ENCODE measurements around the gene ZNF609. TPM values are rescaled to one million over a fixed set of nuclear protein-coding genes. Genes with fewer than 3 reads are reported as not detected.

ZNF609 gene
- total RNA-seq, 1 donor from 2014 or later = 21.5 TPM

DNA sequence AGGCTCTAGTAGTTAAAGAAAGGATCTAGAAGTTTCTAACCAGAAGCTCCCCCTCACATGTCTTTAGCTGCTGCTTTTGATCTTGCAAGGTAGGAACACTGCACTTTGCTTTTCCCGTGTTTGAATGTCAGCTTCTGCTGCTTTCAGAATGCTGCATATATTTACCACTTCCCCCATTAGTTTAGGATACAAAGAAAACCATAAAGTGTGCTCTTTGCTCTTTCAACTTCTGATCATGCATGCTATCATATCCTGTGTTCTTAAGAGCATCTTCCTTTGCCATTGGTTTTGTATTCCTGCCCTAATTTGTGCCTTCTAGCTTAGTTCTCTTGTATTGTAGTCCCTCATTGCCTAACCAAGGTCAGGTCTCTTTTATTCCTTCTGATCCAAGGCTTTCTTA is 43.3 kb downstream of the ZNF609 start:
- Mint-ChIP-seq H3K27me3 (ENCODE audit: insufficient read depth, low read depth) (peaks cover 2% of the 10 kb centered on the region), H3K4me3 (no peak overlapping the region), H3K27ac (no peak overlapping the region), H3K4me1 (peaks cover 58% of the 10 kb centered on the region), H3K36me3 (peaks cover 9% of the 10 kb centered on the region), H3K9me3 (no peaks in the 10 kb centered on the region)
- no peaks in the 10 kb centered on the region for H3K36me3 ChIP-seq
- H3K27me3 ChIP-seq = no peaks in the 10 kb centered on the region
- no peaks in the 10 kb centered on the region for H3K4me1 ChIP-seq
- no peak for DNase-seq (ENCODE audit: low spot score)
- H3K9me3 ChIP-seq (ENCODE audit: low read depth) = no peaks in the 10 kb centered on the region
- H4K20me1 ChIP-seq (ENCODE audit: low read depth) = peaks cover 94% of the 10 kb centered on the region
- H3K4me2 ChIP-seq = no peak overlapping the region
- H2AFZ ChIP-seq (replicated peaks) = no peak overlapping the region
- H3K27ac ChIP-seq = no peak overlapping the region
- H3K9ac ChIP-seq = no peak overlapping the region
- H3K4me3 ChIP-seq = no peak overlapping the region
- H3F3A ChIP-seq (ENCODE audit: low read depth) = no peaks in the 10 kb centered on the region
- H3K79me2 ChIP-seq (ENCODE audit: low read depth) = peaks cover 78% of the 10 kb centered on the region
- TF ChIP-seq EZH2 (IDR thresholded peaks at IDR 0.05) (no peak), EZH2phosphoT487 (IDR thresholded peaks at IDR 0.05) (no peak)
- TF ChIP-seq, protein P1, sequence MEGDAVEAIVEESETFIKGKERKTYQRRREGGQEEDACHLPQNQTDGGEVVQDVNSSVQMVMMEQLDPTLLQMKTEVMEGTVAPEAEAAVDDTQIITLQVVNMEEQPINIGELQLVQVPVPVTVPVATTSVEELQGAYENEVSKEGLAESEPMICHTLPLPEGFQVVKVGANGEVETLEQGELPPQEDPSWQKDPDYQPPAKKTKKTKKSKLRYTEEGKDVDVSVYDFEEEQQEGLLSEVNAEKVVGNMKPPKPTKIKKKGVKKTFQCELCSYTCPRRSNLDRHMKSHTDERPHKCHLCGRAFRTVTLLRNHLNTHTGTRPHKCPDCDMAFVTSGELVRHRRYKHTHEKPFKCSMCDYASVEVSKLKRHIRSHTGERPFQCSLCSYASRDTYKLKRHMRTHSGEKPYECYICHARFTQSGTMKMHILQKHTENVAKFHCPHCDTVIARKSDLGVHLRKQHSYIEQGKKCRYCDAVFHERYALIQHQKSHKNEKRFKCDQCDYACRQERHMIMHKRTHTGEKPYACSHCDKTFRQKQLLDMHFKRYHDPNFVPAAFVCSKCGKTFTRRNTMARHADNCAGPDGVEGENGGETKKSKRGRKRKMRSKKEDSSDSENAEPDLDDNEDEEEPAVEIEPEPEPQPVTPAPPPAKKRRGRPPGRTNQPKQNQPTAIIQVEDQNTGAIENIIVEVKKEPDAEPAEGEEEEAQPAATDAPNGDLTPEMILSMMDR (IDR thresholded peaks at IDR 0.05) = no peak

DNA sequence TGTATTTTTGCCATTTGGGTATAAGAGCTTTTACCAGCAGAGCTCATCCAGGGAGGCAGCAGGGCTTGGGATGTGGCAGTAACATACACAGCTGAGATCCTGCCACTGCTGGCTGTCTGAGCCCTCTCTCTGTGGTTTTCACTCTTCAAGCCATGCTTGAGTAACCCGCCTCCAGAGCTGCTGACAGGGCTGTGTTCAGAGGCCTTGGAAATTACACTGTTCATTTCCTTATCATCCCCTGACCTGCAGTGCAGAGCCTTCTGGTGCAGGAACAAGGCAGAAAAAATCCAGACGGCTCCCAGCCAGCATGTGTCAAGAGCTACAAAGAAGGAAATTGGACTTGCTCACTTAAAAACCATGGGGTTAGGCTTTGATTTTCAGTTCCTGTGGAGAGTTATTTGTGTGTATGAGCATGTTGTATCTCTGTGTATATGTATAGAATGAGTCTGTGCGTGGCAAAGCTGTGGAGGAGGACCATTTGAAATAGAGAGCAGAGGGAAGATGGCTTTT is 47.0 kb downstream of the ZNF609 start:
- Histone ChIP-seq H3K4me2 (no peak overlapping the region), H2AFZ (replicated peaks) (no peak overlapping the region), H3K36me3 (no peaks in the 10 kb centered on the region), H3K9ac (no peak overlapping the region), H3F3A (ENCODE audit: low read depth) (peaks cover 10% of the 10 kb centered on the region), H4K20me1 (ENCODE audit: low read depth) (peaks cover 92% of the 10 kb centered on the region), H3K4me1 (peaks cover 10% of the 10 kb centered on the region), H3K9me3 (ENCODE audit: low read depth) (no peaks in the 10 kb centered on the region), H3K4me3 (no peak overlapping the region), H3K27ac (no peak overlapping the region), H3K27me3 (no peaks in the 10 kb centered on the region), H3K79me2 (ENCODE audit: low read depth) (peaks cover 95% of the 10 kb centered on the region)
- TF ChIP-seq EZH2phosphoT487 (IDR thresholded peaks at IDR 0.05) (no peak), EZH2 (IDR thresholded peaks at IDR 0.05) (no peak)
- TF ChIP-seq, protein P1 (IDR thresholded peaks at IDR 0.05) = no peak
- peak; percentile 14 for DNase-seq (ENCODE audit: low spot score)
- H3K36me3 Mint-ChIP-seq = peaks cover 10% of the 10 kb centered on the region
- peak overlapping the region; percentile 25 for H3K27ac Mint-ChIP-seq
- no peaks in the 10 kb centered on the region for H3K9me3 Mint-ChIP-seq
- H3K4me1 Mint-ChIP-seq = peaks cover 49% of the 10 kb centered on the region
- H3K27me3 Mint-ChIP-seq (ENCODE audit: insufficient read depth, low read depth) = no peaks in the 10 kb centered on the region
- peak overlapping the region; percentile 0 for H3K4me3 Mint-ChIP-seq

DNA sequence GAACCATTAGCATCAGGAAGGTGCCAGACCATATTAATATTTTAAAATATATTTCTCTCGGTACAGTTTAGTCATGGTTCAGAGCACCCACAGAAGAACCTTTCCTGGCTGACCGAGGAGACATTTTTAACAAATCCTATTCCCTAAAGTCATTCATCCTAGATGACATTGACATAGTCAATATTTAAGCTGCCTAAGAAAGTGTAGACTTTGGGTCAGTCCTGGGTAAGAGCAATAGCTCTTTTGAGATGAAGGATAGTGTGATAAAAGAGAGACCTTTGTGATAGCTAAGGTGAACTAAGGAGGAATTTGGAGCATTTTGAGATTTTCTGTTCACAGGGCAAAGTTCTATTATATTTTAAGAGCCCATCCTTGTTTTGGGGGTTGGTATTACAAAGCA is 47.5 kb downstream of the ZNF609 start:
- Histone ChIP-seq H3K27me3 (no peaks in the 10 kb centered on the region), H3K4me2 (no peak overlapping the region), H3K79me2 (ENCODE audit: low read depth) (peaks cover 95% of the 10 kb centered on the region), H3K36me3 (no peaks in the 10 kb centered on the region), H3K9ac (no peak overlapping the region), H3K27ac (no peak overlapping the region), H3K9me3 (ENCODE audit: low read depth) (no peaks in the 10 kb centered on the region), H2AFZ (replicated peaks) (no peak overlapping the region), H3K4me1 (peaks cover 10% of the 10 kb centered on the region), H3F3A (ENCODE audit: low read depth) (peaks cover 10% of the 10 kb centered on the region), H3K4me3 (no peak overlapping the region), H4K20me1 (ENCODE audit: low read depth) (peaks cover 92% of the 10 kb centered on the region)
- Mint-ChIP-seq H3K4me1 (peaks cover 45% of the 10 kb centered on the region), H3K27ac (no peak overlapping the region), H3K36me3 (peaks cover 10% of the 10 kb centered on the region), H3K9me3 (no peaks in the 10 kb centered on the region), H3K4me3 (no peak overlapping the region), H3K27me3 (ENCODE audit: insufficient read depth, low read depth) (no peaks in the 10 kb centered on the region)
- no peak for TF ChIP-seq EZH2 (IDR thresholded peaks at IDR 0.05)
- no peak for DNase-seq (ENCODE audit: low spot score)

DNA sequence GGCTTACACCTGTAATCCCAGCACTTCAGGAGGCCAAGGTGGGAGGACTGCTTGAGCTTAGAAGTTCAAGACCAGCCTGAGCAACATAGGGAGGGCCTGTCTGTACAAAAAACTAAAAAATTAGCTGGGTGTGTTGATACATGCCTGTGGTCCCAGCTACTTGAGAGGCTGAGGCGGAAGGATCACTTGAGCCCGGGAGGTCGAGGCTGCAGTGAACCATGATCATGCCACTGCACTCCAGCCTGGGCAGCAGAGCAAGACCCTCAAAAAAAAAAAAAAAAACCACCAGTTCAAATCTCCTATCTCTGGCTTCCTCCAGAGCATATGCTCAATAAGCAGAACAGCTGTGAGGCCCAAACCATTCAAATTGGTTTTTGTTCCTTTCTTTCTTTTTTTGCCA is 53.4 kb downstream of the ZNF609 start:
- Histone ChIP-seq H3K4me2 (no peak overlapping the region), H3K9ac (no peak overlapping the region), H3K4me1 (peaks cover 10% of the 10 kb centered on the region), H2AFZ (replicated peaks) (no peak overlapping the region), H3K79me2 (ENCODE audit: low read depth) (peaks cover 100% of the 10 kb centered on the region), H4K20me1 (ENCODE audit: low read depth) (peaks cover 79% of the 10 kb centered on the region), H3K4me3 (no peak overlapping the region), H3F3A (ENCODE audit: low read depth) (peaks cover 18% of the 10 kb centered on the region), H3K27me3 (no peaks in the 10 kb centered on the region), H3K27ac (no peak overlapping the region), H3K36me3 (no peaks in the 10 kb centered on the region), H3K9me3 (ENCODE audit: low read depth) (no peaks in the 10 kb centered on the region)
- DNase-seq (ENCODE audit: low spot score) = no peak
- H3K36me3 Mint-ChIP-seq = peaks cover 19% of the 10 kb centered on the region
- peaks cover 11% of the 10 kb centered on the region for H3K4me1 Mint-ChIP-seq
- no peak overlapping the region for H3K27ac Mint-ChIP-seq
- H3K4me3 Mint-ChIP-seq = no peak overlapping the region
- no peak for TF ChIP-seq EZH2 (IDR thresholded peaks at IDR 0.05)
- no peak for TF ChIP-seq EZH2phosphoT487 (IDR thresholded peaks at IDR 0.05)
- TF ChIP-seq, protein P1 (IDR thresholded peaks at IDR 0.05) = no peak
- no peaks in the 10 kb centered on the region for H3K9me3 Mint-ChIP-seq
- peaks cover 2% of the 10 kb centered on the region for H3K27me3 Mint-ChIP-seq (ENCODE audit: insufficient read depth, low read depth)

Data from neural progenitor cell (in vitro differentiated cells).